Pulmonary artery endothelial cell (primary cell): Measurements from ENCODE around the gene TMCO6. TPM values are rescaled to one million over a fixed set of nuclear protein-coding genes. Genes with fewer than 3 reads are reported as not detected.
"Not testable (repeated sequence)": the region's sequence is repeated elsewhere in the genome, so short reads cannot be mapped to it uniquely, and the experiment has no call there.

ENCODE experiments used
- DNase-seq: peaks from one replicate; pipeline ENCODE4 v3.0.0-alpha.2; 2011; ENCODE audit warnings: low read depth, low spot score
- total RNA-seq: library from RNA; depleted of rRNA; stranded (reverse); fragments of >200 nt; gene quantifications from 2 replicates; pipeline ENCODE4 v1.2.3, GENCODE V29; 2014

TMCO6 gene
- 13.5 and 13.9 TPM in 2 replicates for total RNA-seq

GRCh38 chr5:140639148-140639981 is at the start of gene TMCO6:
Gene TMCO6, plus strand, starts transcription at chr5:140639451. Its CDS starts 77 bp downstream, at chr5:140639528.
- DNase-seq = peak; percentile 79

- no peak for DNase-seq
Observed at GRCh38 chr5:140590861-140591260, 48.4 kb upstream of the TMCO6 start.

GRCh38 chr5:140591747-140592372 is 47.4 kb upstream of the TMCO6 start:
- DNase-seq = no peak

- DNase-seq = not testable (repeated sequence)
Observed at GRCh38 chr5:140593070-140593469, 46.2 kb upstream of the TMCO6 start.

- DNase-seq = no peak
Observed at GRCh38 chr5:140594169-140594568, 45.1 kb upstream of the TMCO6 start.

GRCh38 chr5:140595538-140596300 is 43.5 kb upstream of the TMCO6 start:
- no peak for DNase-seq

- DNase-seq = no peak
Observed at GRCh38 chr5:140596321-140596741, 42.9 kb upstream of the TMCO6 start.

- no peak for DNase-seq
Observed at GRCh38 chr5:140598836-140599235, 40.4 kb upstream of the TMCO6 start.

- DNase-seq = no peak
Observed at GRCh38 chr5:140600096-140600495, 39.2 kb upstream of the TMCO6 start.

GRCh38 chr5:140602147-140602546 is 37.1 kb upstream of the TMCO6 start:
- DNase-seq = no peak

GRCh38 chr5:140603446-140603698 is 35.9 kb upstream of the TMCO6 start:
- not testable (repeated sequence) for DNase-seq

GRCh38 chr5:140603734-140604133 is 35.5 kb upstream of the TMCO6 start:
- no peak for DNase-seq

- DNase-seq = no peak
Observed at GRCh38 chr5:140605879-140606278, 33.4 kb upstream of the TMCO6 start.

GRCh38 chr5:140607031-140607430 is 32.2 kb upstream of the TMCO6 start:
- DNase-seq = no peak

- no peak for DNase-seq
Observed at GRCh38 chr5:140608722-140609121, 30.5 kb upstream of the TMCO6 start.

GRCh38 chr5:140609126-140609525 is 30.1 kb upstream of the TMCO6 start:
- DNase-seq = no peak

GRCh38 chr5:140611020-140611521 is 28.2 kb upstream of the TMCO6 start:
- DNase-seq = no peak

GRCh38 chr5:140622301-140622700 is 16.9 kb upstream of the TMCO6 start:
- no peak for DNase-seq

- not testable (repeated sequence) for DNase-seq
Observed at GRCh38 chr5:140623061-140623460, 16.2 kb upstream of the TMCO6 start.

- DNase-seq = not testable (repeated sequence)
Observed at GRCh38 chr5:140624886-140625285, 14.4 kb upstream of the TMCO6 start.

GRCh38 chr5:140627972-140628371 is 11.3 kb upstream of the TMCO6 start:
- DNase-seq = no peak

- no peak for DNase-seq
Observed at GRCh38 chr5:140628711-140629110, 10.5 kb upstream of the TMCO6 start.
